K562 (cell line): Measurements from ENCODE around the gene PBX2. TPM values are rescaled to one million over a fixed set of nuclear protein-coding genes. Genes with fewer than 3 reads are reported as not detected.
A peak's percentile ranks its signal among the peaks of the same experiment; 100 is the strongest.
"Not testable (repeated sequence)": the region's sequence is repeated elsewhere in the genome, so short reads cannot be mapped to it uniquely, and the experiment has no call there.

ENCODE experiments used
- ATAC-seq: fragments of 200-7000 bp; cut with Tn5 transposase; 3 replicates; pipeline ENCODE4 v1.9.1; 2020; ENCODE audit warnings: moderate library complexity
- BruUV-seq: library from RNA; stranded (reverse); fragments of 400-500 nt; replicated peaks from 2 replicates; lab custom pipeline; 2021; lab: Mats Ljungman, UMichigan
- CTCF ChIA-PET: fragments of 300-600 bp; formaldehyde crosslinking; extraction: SDS; loops from one replicate; lab custom pipeline; 2021; ENCODE audit warnings: low intra/inter-chr PET ratio; lab: Yijun Ruan, JAX
- POLR2A ChIA-PET: fragments of 300-600, 350-650 bp; sonication (Branson Sonifier 250); formaldehyde crosslinking; extraction: SDS; loops from one replicate; lab custom pipeline; 2021; ENCODE audit warnings: antibody characterized with exemption, inconsistent platforms; lab: Yijun Ruan, JAX
- DNase-seq, 4 experiments: peaks; one replicate each; pipeline versions ENCODE4 v3.0.0 to v3.0.0-alpha.2; 2011 to 2018; ENCODE audit warnings: low spot score in 3 of 4, mixed read lengths in 3 of 4; ENCODE audit errors: extremely low read depth in 1 of 4
- FAIRE-seq: peaks from 2 replicates; lab custom pipeline; 2011; peaks lifted over from hg19 to GRCh38; lab: Jason Lieb, UNC
- H2AFZ ChIP-seq: 2 replicates; pipeline ENCODE4 v1.6.0; 2011; ENCODE audit warnings: low read depth, low read length, control low read depth, inconsistent platforms
- H3K27ac ChIP-seq: fragments of 200-600 bp; 3 replicates; pipeline ENCODE4 v1.8.0; 2011; ENCODE audit warnings: low read depth, mild to moderate bottlenecking, control low read depth, inconsistent platforms, low read length, moderate library complexity, mixed read lengths; ENCODE audit errors: extremely low read depth
- H3K27me3 ChIP-seq, 2 experiments: fragments of 300-600 bp in 1 of 2; 2 replicates in 1 of 2; 3 replicates in 1 of 2; pipeline versions ENCODE4 v1.6.0 to v1.8.0; 2011; ENCODE audit warnings: inconsistent platforms in 2 of 2, low read length in 2 of 2, mild to moderate bottlenecking in 1 of 2, mixed read lengths in 1 of 2, moderate library complexity in 1 of 2; ENCODE audit not compliant: control insufficient read depth in 2 of 2, insufficient read depth in 2 of 2
- H3K36me3 ChIP-seq: fragments of 300-600 bp; 3 replicates; pipeline ENCODE4 v1.8.0; 2011; ENCODE audit warnings: mild to moderate bottlenecking, low read length, inconsistent platforms; ENCODE audit not compliant: control insufficient read depth, insufficient read depth
- H3K4me1 ChIP-seq, 2 experiments: fragments of 200-600 bp in 1 of 2; replicated peaks in 1 of 2; 2 replicates in 1 of 2; 3 replicates in 1 of 2; pipeline versions ENCODE4 v1.5.1 to v1.8.0; 2011; ENCODE audit warnings: inconsistent platforms in 2 of 2, low read length in 2 of 2, mild to moderate bottlenecking in 1 of 2, mixed read lengths in 1 of 2, moderate library complexity in 1 of 2; ENCODE audit not compliant: control insufficient read depth in 2 of 2, insufficient read depth in 2 of 2
- H3K4me2 ChIP-seq: 2 replicates; pipeline ENCODE4 v1.6.1; 2011; ENCODE audit warnings: low read length, control low read depth, inconsistent platforms, mixed read lengths; ENCODE audit not compliant: insufficient read depth
- H3K4me3 ChIP-seq: fragments of 200-600 bp; sonication (generic), shearing (Covaris generic); 2 replicates; pipeline ENCODE4 v1.5.1; 2016; ENCODE audit warnings: control low read depth, inconsistent platforms
- H3K79me2 ChIP-seq: fragments of 200-600 bp; 3 replicates; pipeline ENCODE4 v1.8.0; 2011; ENCODE audit warnings: low read length, inconsistent platforms; ENCODE audit not compliant: control insufficient read depth, insufficient read depth
- H3K9ac ChIP-seq, 2 experiments: 2 replicates each; pipeline versions ENCODE4 v1.6.0 to v1.6.1; 2011; ENCODE audit warnings: low read depth in 2 of 2, low read length in 2 of 2, control low read depth in 1 of 2, inconsistent platforms in 1 of 2, mild to moderate bottlenecking in 1 of 2, mixed read lengths in 1 of 2; ENCODE audit not compliant: insufficient read depth in 1 of 2
- H3K9me1 ChIP-seq: one replicate; pipeline ENCODE4 v1.6.0; 2011; ENCODE audit warnings: inconsistent platforms, mild to moderate bottlenecking, low read length, moderate library complexity; ENCODE audit not compliant: control insufficient read depth, insufficient read depth
- H3K9me3 ChIP-seq: replicated peaks from 2 replicates; pipeline ENCODE4 v1.5.1; 2011; ENCODE audit warnings: low read depth, low read length, inconsistent platforms; ENCODE audit not compliant: control insufficient read depth, insufficient read depth
- H4K20me1 ChIP-seq: replicated peaks from 2 replicates; pipeline ENCODE4 v1.6.1; 2011; ENCODE audit warnings: low read length, inconsistent platforms, mixed read lengths; ENCODE audit not compliant: control insufficient read depth, insufficient read depth
- ATF1 ChIP-seq, 2 experiments: fragments of 450-650 bp in 1 of 2; IDR thresholded peaks; 2 replicates each; pipeline ENCODE4 v1.6.1; 2016; ENCODE audit warnings: missing compliant biosample characterization in 1 of 2, missing genetic modification characterization in 1 of 2
- PHF20 ChIP-seq: fragments of 450-650 bp; IDR thresholded peaks from 2 replicates; pipeline ENCODE4 v1.6.1; 2018; ENCODE audit not compliant: partially characterized antibody
- POLR2A ChIP-seq: fragments of 450-650 bp; conservative IDR thresholded peaks from 2 replicates; pipeline ENCODE4 v1.6.1; 2016
- POLR2AphosphoS2 ChIP-seq: IDR thresholded peaks from 2 replicates; pipeline ENCODE4 v1.6.1; 2012; ENCODE audit warnings: low read length, improper control_type of control experiment
- POLR2AphosphoS5 ChIP-seq: IDR thresholded peaks from 2 replicates; pipeline ENCODE4 v1.6.1; 2011; ENCODE audit warnings: mild to moderate bottlenecking, low read depth, low read length, moderate library complexity; ENCODE audit not compliant: control insufficient read depth, insufficient read depth
- WGBS: fragments of 100-300 bp; shearing (Covaris generic); methylation state at CpG from one replicate; pipeline ENCODE4 v1.1.6; 2016; ENCODE audit warnings: low coverage, mixed read lengths; ENCODE audit not compliant: insufficient coverage; ENCODE audit errors: missing lambda C conversion rate; 5-methylcytosine and 5-hydroxymethylcytosine counted together
- in situ Hi-C: fragments of 300-500 bp; cut with MboI; formaldehyde crosslinking; loops from 4 replicates; pipeline ENCODE4 v1.15.0; 2018; ENCODE audit warnings: inconsistent platforms, mixed read lengths
- intact Hi-C: fragments of 100-400 bp; cut with micrococcal nuclease; formaldehyde crosslinking; loops from 2 replicates; pipeline ENCODE4 v1.14.2; 2022
- polyA plus RNA-seq, 8 experiments: library from polyadenylated mRNA; depleted of rRNA in 4 of 8; stranded (reverse) in 5 of 8; unstranded in 3 of 8; fragments of >200 nt; fragmentation: Nextera tagmentation in 2 of 8; fragmentation: Illumina TruSeq in 1 of 8; extraction: Ambion mirVana in 2 of 8; extraction: Trizol in 1 of 8; gene quantifications; 2 replicates each; pipeline versions ENCODE4 v1.2.1 to v1.2.3, GENCODE V29; 2011 to 2014; ENCODE audit warnings: inconsistent platforms in 1 of 8, missing spikeins in 1 of 8
- total RNA-seq, 7 experiments: library from RNA; depleted of rRNA in 6 of 7; stranded (reverse); fragments of >200 nt in 6 of 7; fragmentation: Illumina TruSeq in 2 of 7; extraction: Trizol in 2 of 7; gene quantifications; 2 replicates each; pipeline versions ENCODE4 v1.2.1 to v1.2.3, GENCODE V29; 2011 to 2021; ENCODE audit warnings: low replicate concordance in 1 of 7
- TF ChIP-seq, protein P1 (sequence below): fragments of 250-450 bp; sonication (Bioruptor Pico); IDR thresholded peaks from 2 replicates; pipeline ENCODE4 v1.9.0; 2021; ENCODE audit warnings: mild to moderate bottlenecking, inconsistent platforms

Gene PBX2
- total and polyA plus RNA-seq, 9 of the 15 experiments (the other 6 are each of a cell fraction or from before 2014, with no cell fraction given), result 1.9 to 134 (median 62.5) TPM

DNA sequence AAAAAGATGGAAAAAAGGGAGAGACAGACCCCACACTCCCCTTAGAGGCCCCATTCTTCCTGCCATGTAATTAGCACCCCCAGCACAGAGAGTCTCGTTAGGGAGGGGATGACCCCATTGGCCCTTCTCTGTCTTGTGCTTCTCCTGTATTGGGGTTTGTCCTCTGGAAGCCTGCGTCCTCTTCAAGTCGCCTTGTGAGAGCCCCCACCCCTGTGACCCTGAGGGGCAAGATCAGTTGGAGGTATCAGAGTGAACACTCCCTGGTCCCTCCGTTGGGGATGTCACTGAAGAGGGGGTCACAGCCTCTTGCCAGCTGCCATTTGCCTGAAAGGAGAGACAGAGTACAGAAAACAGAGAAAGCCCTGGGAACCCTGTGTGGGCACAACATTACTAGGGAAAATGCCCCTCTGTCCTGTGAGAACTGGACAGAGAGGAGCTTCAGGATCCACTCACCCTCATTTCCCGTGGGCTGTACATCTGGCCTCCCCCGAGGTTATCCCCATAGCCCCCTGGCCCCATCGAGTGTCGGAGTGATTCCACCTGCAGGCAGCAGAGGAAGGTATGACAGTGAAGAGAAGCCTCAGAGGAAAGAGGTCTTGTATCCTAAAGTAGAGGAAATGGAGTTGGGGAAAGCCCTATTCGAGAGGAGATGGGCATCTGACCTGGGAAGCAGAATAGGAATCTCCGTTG is 3.7 kb downstream of the PBX2 start:
- CTCF ChIA-PET; H3K9me1 ChIP-seq; H3K9me3 ChIP-seq; FAIRE-seq; H3K4me3 ChIP-seq; intact Hi-C loops; ATAC-seq; H2AFZ ChIP-seq; H3K27me3 ChIP-seq; DNase-seq; BruUV-seq; H4K20me1 ChIP-seq; in situ Hi-C loops; TF ChIP-seq ATF1 (CRISPR knock-in tag; IDR thresholded peaks at IDR 0.05): not testable (repeated sequence)
- H3K27ac ChIP-seq, result peak overlapping the region; percentile 68
- H3K36me3 ChIP-seq, result peaks cover 64% of the 10 kb centered on the region; the same call in 2 of the 3 replicates
- 58% methylated on average over 10 of the region's 10 CpGs for WGBS
- H3K9ac ChIP-seq, result peak overlapping the region in 1 of 2 experiments; percentile 75; a peak in 2 of 4 replicates
- H3K4me2 ChIP-seq, result peak overlapping the region; percentile 53
- POLR2A ChIA-PET, result interaction anchor here (1.0 kb wide), 1 partner anchor 10 kb away, joined by 3 read pairs; the partner anchor contains the start of gene AGPAT1
- H3K4me1 ChIP-seq, result peaks cover 60 to 76% of the 10 kb centered on the region in 2 experiments
- H3K79me2 ChIP-seq, result peaks cover 60% of the 10 kb centered on the region
- TF ChIP-seq PHF20 (peak; percentile 2), ATF1 (tag; IDR thresholded peaks at IDR 0.05) (peak; percentile 4; the same call in 1 of the 2 replicates), POLR2A (peak; percentile 34; the same call in 1 of the 2 replicates), POLR2AphosphoS2 (0 out of 2 replicates have a peak, but pooled peaks have one; percentile 37), POLR2AphosphoS5 (peak; percentile 36; the same call in 1 of the 2 replicates)
- TF ChIP-seq, protein P1, sequence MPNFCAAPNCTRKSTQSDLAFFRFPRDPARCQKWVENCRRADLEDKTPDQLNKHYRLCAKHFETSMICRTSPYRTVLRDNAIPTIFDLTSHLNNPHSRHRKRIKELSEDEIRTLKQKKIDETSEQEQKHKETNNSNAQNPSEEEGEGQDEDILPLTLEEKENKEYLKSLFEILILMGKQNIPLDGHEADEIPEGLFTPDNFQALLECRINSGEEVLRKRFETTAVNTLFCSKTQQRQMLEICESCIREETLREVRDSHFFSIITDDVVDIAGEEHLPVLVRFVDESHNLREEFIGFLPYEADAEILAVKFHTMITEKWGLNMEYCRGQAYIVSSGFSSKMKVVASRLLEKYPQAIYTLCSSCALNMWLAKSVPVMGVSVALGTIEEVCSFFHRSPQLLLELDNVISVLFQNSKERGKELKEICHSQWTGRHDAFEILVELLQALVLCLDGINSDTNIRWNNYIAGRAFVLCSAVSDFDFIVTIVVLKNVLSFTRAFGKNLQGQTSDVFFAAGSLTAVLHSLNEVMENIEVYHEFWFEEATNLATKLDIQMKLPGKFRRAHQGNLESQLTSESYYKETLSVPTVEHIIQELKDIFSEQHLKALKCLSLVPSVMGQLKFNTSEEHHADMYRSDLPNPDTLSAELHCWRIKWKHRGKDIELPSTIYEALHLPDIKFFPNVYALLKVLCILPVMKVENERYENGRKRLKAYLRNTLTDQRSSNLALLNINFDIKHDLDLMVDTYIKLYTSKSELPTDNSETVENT (CRISPR knock-in tag), result peak; percentile 40; the same call in 1 of the 2 replicates
